HepG2 (cell line): ENCODE results near the gene PLCXD3. TPM values are rescaled to one million over a fixed set of nuclear protein-coding genes. Genes with fewer than 3 reads are reported as not detected.

Experiments
- ATAC-seq: fragments of 200-7000 bp; cut with Tn5 transposase; 3 replicates; pipeline ENCODE4 v1.9.1; 2020; ENCODE audit warnings: mild to moderate bottlenecking, moderate library complexity
- BruUV-seq: library from RNA; stranded (reverse); fragments of 400-500 nt; replicated peaks from 2 replicates; lab custom pipeline; 2021; lab: Mats Ljungman, UMichigan
- CTCF ChIA-PET: fragments of 300-600 bp; formaldehyde crosslinking; extraction: SDS; loops from one replicate; lab custom pipeline; 2021; ENCODE audit warnings: low total read pairs, inconsistent platforms, low intra/inter-chr PET ratio; lab: Yijun Ruan, JAX
- POLR2A ChIA-PET: fragments of 350-600 bp; sonication (Branson Sonifier 250); formaldehyde crosslinking; loops from one replicate; lab custom pipeline; 2020; ENCODE audit warnings: antibody characterized with exemption, inconsistent platforms; lab: Yijun Ruan, JAX
- DNase-seq: peaks from one replicate; pipeline ENCODE4 v3.0.0-alpha.2; 2015; ENCODE audit warnings: low spot score
- FAIRE-seq: peaks from 3 replicates; lab custom pipeline; 2011; peaks lifted over from hg19 to GRCh38; lab: Jason Lieb, UNC
- H2AFZ ChIP-seq: one replicate; pipeline ENCODE4 v1.6.1; 2011; ENCODE audit warnings: low read length, inconsistent platforms
- H3K27ac ChIP-seq: fragments of 300-600 bp; 3 replicates; pipeline ENCODE4 v1.8.0; 2011; ENCODE audit warnings: mixed run types, mild to moderate bottlenecking, mixed read lengths, low read length, inconsistent platforms; ENCODE audit not compliant: insufficient read depth; ENCODE audit errors: extremely low read length
- H3K27me3 ChIP-seq, 2 experiments: fragments of 200-600 bp in 1 of 2; 2 replicates in 1 of 2; 3 replicates in 1 of 2; pipeline versions ENCODE4 v1.6.0 to v1.8.0; 2011; ENCODE audit warnings: low read length in 2 of 2, mild to moderate bottlenecking in 2 of 2, moderate library complexity in 2 of 2, inconsistent platforms in 1 of 2; ENCODE audit not compliant: insufficient read depth in 2 of 2, control insufficient read depth in 1 of 2
- H3K36me3 ChIP-seq, 2 experiments: fragments of 200-600 bp in 1 of 2; replicated peaks in 1 of 2; 2 replicates in 1 of 2; 3 replicates in 1 of 2; pipeline versions ENCODE4 v1.5.1 to v1.8.0; 2011; ENCODE audit warnings: low read length in 2 of 2, inconsistent platforms in 1 of 2; ENCODE audit not compliant: insufficient read depth in 2 of 2, control insufficient read depth in 1 of 2
- H3K4me1 ChIP-seq: 2 replicates; pipeline ENCODE4 v1.5.1; 2012; ENCODE audit warnings: low read length, inconsistent platforms; ENCODE audit not compliant: insufficient read depth
- H3K4me2 ChIP-seq: 2 replicates; pipeline ENCODE4 v1.6.0; 2011; ENCODE audit warnings: low read depth, low read length, inconsistent platforms
- H3K4me3 ChIP-seq, 3 experiments: fragments of 200-600 bp in 1 of 3; sonication (generic), shearing (Covaris generic) in 1 of 3; replicated peaks in 1 of 3; 2 replicates each; pipeline ENCODE4 v1.5.1; 2011 to 2016; ENCODE audit warnings: low read length in 3 of 3, inconsistent platforms in 2 of 3, low read depth in 2 of 3, mild to moderate bottlenecking in 2 of 3, control low read depth in 1 of 3, mixed read lengths in 1 of 3; ENCODE audit not compliant: insufficient read depth in 1 of 3
- H3K79me2 ChIP-seq: one replicate; pipeline ENCODE4 v1.6.1; 2011; ENCODE audit warnings: low read length, inconsistent platforms; ENCODE audit not compliant: insufficient read depth
- H3K9ac ChIP-seq: 2 replicates; pipeline ENCODE4 v1.6.0; 2011; ENCODE audit warnings: mild to moderate bottlenecking, low read depth, low read length, inconsistent platforms; ENCODE audit not compliant: insufficient read depth
- H3K9me3 ChIP-seq: 2 replicates; pipeline ENCODE4 v1.5.1; 2012; ENCODE audit warnings: mild to moderate bottlenecking, low read length
- H4K20me1 ChIP-seq: 2 replicates; pipeline ENCODE4 v1.6.0; 2011; ENCODE audit warnings: inconsistent platforms, mild to moderate bottlenecking, low read length, moderate library complexity; ENCODE audit not compliant: insufficient read depth
- E2F2 ChIP-seq: sonication (generic); formaldehyde crosslinking; IDR thresholded peaks from 2 replicates; pipeline ENCODE4 v1.4.0; 2020; ENCODE audit warnings: missing genetic modification reagents, borderline replicate concordance
- KMT2A ChIP-seq: sonication (generic); formaldehyde crosslinking; IDR thresholded peaks from 2 replicates; pipeline ENCODE4 v1.4.0; 2020; ENCODE audit warnings: missing genetic modification reagents
- ZBTB33 ChIP-seq: sonication (generic); formaldehyde crosslinking; IDR thresholded peaks from 2 replicates; pipeline ENCODE4 v1.4.0; 2020; ENCODE audit warnings: missing genetic modification reagents
- ZNF253 ChIP-seq: sonication (generic); formaldehyde crosslinking; IDR thresholded peaks from 2 replicates; pipeline ENCODE4 v1.8.0; 2022; ENCODE audit warnings: mild to moderate bottlenecking, missing genetic modification reagents, borderline replicate concordance
- ZNF567 ChIP-seq: sonication (generic); formaldehyde crosslinking; IDR thresholded peaks from 2 replicates; pipeline ENCODE4 v1.8.1; 2023; ENCODE audit warnings: mild to moderate bottlenecking, missing genetic modification reagents, borderline replicate concordance
- ZNF597 ChIP-seq: sonication (generic); formaldehyde crosslinking; IDR thresholded peaks from 2 replicates; pipeline ENCODE4 v1.5.0; 2020; ENCODE audit warnings: missing genetic modification reagents
- WGBS: methylation state at CpG from one replicate; pipeline ENCODE4 v1.1.6; 2017; ENCODE audit warnings: low lambda C conversion rate; 5-methylcytosine and 5-hydroxymethylcytosine counted together
- in situ Hi-C: cut with HindIII; loops from 2 replicates; pipeline ENCODE4 v1.10.0; 2017; ENCODE audit warnings: low pct_unique_long_range_greater_than_20kb; ENCODE audit not compliant: extremely low pct_ligation_motif_present
- intact Hi-C: fragments of 100-400 bp; cut with micrococcal nuclease; formaldehyde crosslinking; loops from one replicate; pipeline ENCODE4 v1.10.0; 2022; ENCODE audit not compliant: unreplicated experiment
- polyA plus RNA-seq, 8 experiments: library from polyadenylated mRNA; depleted of rRNA in 3 of 8; stranded (reverse) in 7 of 8; unstranded in 1 of 8; fragments of >200 nt; fragmentation: Illumina TruSeq in 4 of 8; extraction: Trizol in 4 of 8; gene quantifications; 2 replicates each; pipeline versions ENCODE4 v1.2.1 to v1.2.3, GENCODE V29; 2011 to 2016; ENCODE audit warnings: low read depth in 4 of 8, missing spikeins in 1 of 8, mixed read lengths in 1 of 8; ENCODE audit not compliant: insufficient read depth in 1 of 8
- total RNA-seq, 5 experiments: library from RNA; depleted of rRNA; stranded (reverse); fragments of >200 nt; fragmentation: Illumina TruSeq; extraction: Trizol; gene quantifications; 2 replicates each; pipeline ENCODE4 v1.2.3, GENCODE V29; 2016; ENCODE audit warnings: low read depth in 1 of 5

PLCXD3 gene
- total and polyA plus RNA-seq, 2 of the 13 experiments (the other 11 are each of a cell fraction or from before 2014, with no cell fraction given): not detected

- no peak for TF ChIP-seq ZNF597 (CRISPR knock-in tag)
- TF ChIP-seq ZNF253 (CRISPR knock-in tag): no peak
- no peak for TF ChIP-seq E2F2 (CRISPR knock-in tag)
- TF ChIP-seq, all 625 proteins: peak for 0
Observed at GRCh38 chr5:41412496-41412895, 97.9 kb downstream of the PLCXD3 start (continued).

GRCh38 chr5:41410737-41411136 lies 99.7 kb downstream of the PLCXD3 start:
- DNase-seq: no peak
- CTCF ChIA-PET: no interaction called here

More at GRCh38 chr5:41410737-41411136, 99.7 kb downstream of the PLCXD3 start:
- no peaks in the 10 kb centered on the region for H3K36me3 ChIP-seq
- no peak overlapping the region for H3K27ac ChIP-seq
- ATAC-seq (no peak), FAIRE-seq (no peak)
- H3K9me3 ChIP-seq: no peaks in the 10 kb centered on the region
- no peaks in the 10 kb centered on the region for H3K79me2 ChIP-seq
- in situ Hi-C loops (no loop called here), intact Hi-C loops (loop anchor here (10.0 kb wide), 1 partner anchor 224 kb away; no protein-coding TSS in a partner anchor)
- no peak overlapping the region for H3K4me3 ChIP-seq
- BruUV-seq: no TSS peak
- H3K4me1 ChIP-seq: peaks cover 40% of the 10 kb centered on the region
- H4K20me1 ChIP-seq: no peaks in the 10 kb centered on the region
- H2AFZ ChIP-seq: no peak overlapping the region
- H3K27me3 ChIP-seq: no peaks in the 10 kb centered on the region
- 58% methylated on average over 4 of the region's 4 CpGs for WGBS
- POLR2A ChIA-PET: no interaction called here
- H3K4me2 ChIP-seq: no peak overlapping the region
- H3K9ac ChIP-seq: no peak overlapping the region
- TF ChIP-seq ZNF567 (CRISPR knock-in tag): no peak
- TF ChIP-seq ZBTB33 (CRISPR knock-in tag): peak; percentile 18; the same call in 1 of the 2 replicates
- TF ChIP-seq KMT2A (CRISPR knock-in tag): no peak
